ENCODE data around the gene DNAJC11. TPM values are rescaled to one million over a fixed set of nuclear protein-coding genes. Genes with fewer than 3 reads are reported as not detected.

Gene DNAJC11
- total RNA-seq, 1 experiment from 2014 or later: 93.6 TPM

DNA sequence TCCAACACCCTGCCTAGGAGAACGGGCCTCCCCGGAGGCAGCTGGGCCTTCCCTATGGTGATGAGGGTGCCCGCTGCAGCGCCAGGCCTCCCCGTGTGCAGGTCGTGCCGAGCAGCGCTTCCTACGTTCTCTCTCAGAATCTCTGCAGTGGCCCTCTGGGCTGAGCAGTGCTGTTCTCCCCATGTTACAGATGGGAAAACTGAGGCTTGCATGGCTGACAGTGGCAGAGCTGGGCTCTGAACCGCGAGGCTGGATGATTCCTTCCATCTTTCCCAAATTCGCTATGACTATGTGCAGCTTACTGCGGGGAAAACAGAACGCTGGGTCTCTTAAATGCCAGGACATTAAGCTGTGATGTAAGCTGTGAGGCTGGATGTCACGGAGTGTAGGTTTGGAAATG, 107.8 kb downstream of the DNAJC11 start:
- DNase-seq (ENCODE audit: low read depth, low spot score) (no peak), ATAC-seq (no peak)
- no peak for TF ChIP-seq POLR2AphosphoS5 (IDR thresholded peaks at IDR 0.05; ENCODE audit: low read depth, low read length)
- no peak for TF ChIP-seq TCF7L2 (IDR thresholded peaks at IDR 0.05; ENCODE audit: low read depth, low read length)
- TF ChIP-seq, protein P1, sequence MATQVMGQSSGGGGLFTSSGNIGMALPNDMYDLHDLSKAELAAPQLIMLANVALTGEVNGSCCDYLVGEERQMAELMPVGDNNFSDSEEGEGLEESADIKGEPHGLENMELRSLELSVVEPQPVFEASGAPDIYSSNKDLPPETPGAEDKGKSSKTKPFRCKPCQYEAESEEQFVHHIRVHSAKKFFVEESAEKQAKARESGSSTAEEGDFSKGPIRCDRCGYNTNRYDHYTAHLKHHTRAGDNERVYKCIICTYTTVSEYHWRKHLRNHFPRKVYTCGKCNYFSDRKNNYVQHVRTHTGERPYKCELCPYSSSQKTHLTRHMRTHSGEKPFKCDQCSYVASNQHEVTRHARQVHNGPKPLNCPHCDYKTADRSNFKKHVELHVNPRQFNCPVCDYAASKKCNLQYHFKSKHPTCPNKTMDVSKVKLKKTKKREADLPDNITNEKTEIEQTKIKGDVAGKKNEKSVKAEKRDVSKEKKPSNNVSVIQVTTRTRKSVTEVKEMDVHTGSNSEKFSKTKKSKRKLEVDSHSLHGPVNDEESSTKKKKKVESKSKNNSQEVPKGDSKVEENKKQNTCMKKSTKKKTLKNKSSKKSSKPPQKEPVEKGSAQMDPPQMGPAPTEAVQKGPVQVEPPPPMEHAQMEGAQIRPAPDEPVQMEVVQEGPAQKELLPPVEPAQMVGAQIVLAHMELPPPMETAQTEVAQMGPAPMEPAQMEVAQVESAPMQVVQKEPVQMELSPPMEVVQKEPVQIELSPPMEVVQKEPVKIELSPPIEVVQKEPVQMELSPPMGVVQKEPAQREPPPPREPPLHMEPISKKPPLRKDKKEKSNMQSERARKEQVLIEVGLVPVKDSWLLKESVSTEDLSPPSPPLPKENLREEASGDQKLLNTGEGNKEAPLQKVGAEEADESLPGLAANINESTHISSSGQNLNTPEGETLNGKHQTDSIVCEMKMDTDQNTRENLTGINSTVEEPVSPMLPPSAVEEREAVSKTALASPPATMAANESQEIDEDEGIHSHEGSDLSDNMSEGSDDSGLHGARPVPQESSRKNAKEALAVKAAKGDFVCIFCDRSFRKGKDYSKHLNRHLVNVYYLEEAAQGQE (IDR thresholded peaks at IDR 0.05; ENCODE audit: insufficient read depth in 1 of 2, low read depth in 2 of 2, low read length in 1 of 2): no peak
- TF ChIP-seq SIN3A (IDR thresholded peaks at IDR 0.05; ENCODE audit: borderline replicate concordance, insufficient read depth, low read depth, low read length): no peak
- no peak for TF ChIP-seq CTCF (IDR thresholded peaks at IDR 0.05)
- Histone ChIP-seq H3K27me3 (ENCODE audit: control insufficient read depth, insufficient read depth, low read length) (no peaks in the 10 kb centered on the region), H3K9me3 (ENCODE audit: control insufficient read depth, insufficient read depth, low read depth, low read length) (no peaks in the 10 kb centered on the region), H3K4me1 (ENCODE audit: control insufficient read depth, insufficient read depth, low read length) (peaks cover 8% of the 10 kb centered on the region), H3K4me3 (ENCODE audit: low read depth in 2 of 2, low read length in 2 of 2) (no peak overlapping the region), H3K36me3 (ENCODE audit: control insufficient read depth, insufficient read depth, low read length) (peaks cover 2% of the 10 kb centered on the region; the same call in 1 of the 2 replicates), H3K27ac (ENCODE audit: low read length) (no peak overlapping the region)
- POLR2A ChIA-PET: no interaction called here
- in situ Hi-C loops (cut with HindIII; ENCODE audit: low pct_unique_long_range_greater_than_20kb, low sequenced_read_pairs) (no loop called here), intact Hi-C loops (cut with micrococcal nuclease; ENCODE audit: unreplicated experiment) (no loop called here)
- CTCF ChIA-PET: no interaction called here
- BruUV-seq (replicated peaks): no TSS peak

DNA sequence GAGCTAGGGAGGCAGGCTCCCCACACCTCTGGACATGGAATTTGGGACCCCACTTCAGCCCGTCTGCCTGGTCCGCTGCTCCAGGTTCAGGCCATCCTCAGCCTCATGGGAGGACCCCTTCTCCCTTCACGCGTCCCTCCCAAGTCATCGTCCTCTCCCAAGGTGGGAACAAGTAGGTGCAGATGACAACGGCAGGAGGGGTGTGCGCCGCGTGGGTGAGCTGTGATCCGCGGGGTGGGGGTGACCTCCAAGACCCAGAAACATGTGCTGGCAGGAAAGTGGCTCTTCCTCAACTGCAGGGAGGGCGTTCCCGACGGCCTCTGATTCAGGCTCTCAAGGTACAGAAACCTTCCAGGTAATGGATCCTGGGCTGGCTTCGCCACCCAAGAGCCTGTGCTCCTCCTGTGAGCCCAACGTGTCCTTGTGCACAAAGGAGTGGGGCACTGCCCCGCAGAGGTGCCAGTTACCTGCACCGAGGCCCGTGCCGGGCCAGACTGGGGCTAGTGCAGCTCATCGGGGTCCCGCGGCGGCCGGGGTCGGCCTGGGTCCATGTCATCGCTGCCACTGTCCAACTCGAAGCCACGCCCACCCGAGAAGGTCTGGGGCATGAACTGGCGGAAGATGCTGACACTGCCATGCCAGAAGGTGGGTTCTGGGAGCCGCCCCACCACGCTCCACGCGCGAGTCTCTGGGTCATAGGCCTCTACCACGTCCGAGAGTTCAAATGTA, 108.6 kb downstream of the DNAJC11 start:
- Histone ChIP-seq H3K4me1 (ENCODE audit: control insufficient read depth, insufficient read depth, low read length) (peaks cover 8% of the 10 kb centered on the region), H3K27me3 (ENCODE audit: control insufficient read depth, insufficient read depth, low read length) (no peaks in the 10 kb centered on the region), H3K27ac (ENCODE audit: low read length) (no peak overlapping the region), H3K4me3 (ENCODE audit: low read depth in 2 of 2, low read length in 2 of 2) (no peak overlapping the region), H3K9me3 (ENCODE audit: control insufficient read depth, insufficient read depth, low read depth, low read length) (no peaks in the 10 kb centered on the region), H3K36me3 (ENCODE audit: control insufficient read depth, insufficient read depth, low read length) (peaks cover 2% of the 10 kb centered on the region; the same call in 1 of the 2 replicates)
- TF ChIP-seq SIN3A (IDR thresholded peaks at IDR 0.05; ENCODE audit: borderline replicate concordance, insufficient read depth, low read depth, low read length) (no peak), CTCF (IDR thresholded peaks at IDR 0.05) (no peak), TCF7L2 (IDR thresholded peaks at IDR 0.05; ENCODE audit: low read depth, low read length) (no peak), POLR2AphosphoS5 (IDR thresholded peaks at IDR 0.05; ENCODE audit: low read depth, low read length) (no peak)
- TF ChIP-seq, protein P1 (IDR thresholded peaks at IDR 0.05; ENCODE audit: insufficient read depth in 1 of 2, low read depth in 2 of 2, low read length in 1 of 2): no peak
- ATAC-seq: no peak
- DNase-seq (ENCODE audit: low read depth, low spot score): no peak
- in situ Hi-C loops (cut with HindIII; ENCODE audit: low pct_unique_long_range_greater_than_20kb, low sequenced_read_pairs): no loop called here
- intact Hi-C loops (cut with micrococcal nuclease; ENCODE audit: unreplicated experiment): no loop called here
- ChIA-PET POLR2A (interaction anchor here (0.6 kb wide), 1 partner anchor 27 kb away, joined by 9 read pairs; no protein-coding TSS in a partner anchor), CTCF (no interaction called here)
- BruUV-seq (replicated peaks): no TSS peak

All from Panc1 (cell line).